ENCODE measurements around the gene DLX3.

DLX3 gene

DNA sequence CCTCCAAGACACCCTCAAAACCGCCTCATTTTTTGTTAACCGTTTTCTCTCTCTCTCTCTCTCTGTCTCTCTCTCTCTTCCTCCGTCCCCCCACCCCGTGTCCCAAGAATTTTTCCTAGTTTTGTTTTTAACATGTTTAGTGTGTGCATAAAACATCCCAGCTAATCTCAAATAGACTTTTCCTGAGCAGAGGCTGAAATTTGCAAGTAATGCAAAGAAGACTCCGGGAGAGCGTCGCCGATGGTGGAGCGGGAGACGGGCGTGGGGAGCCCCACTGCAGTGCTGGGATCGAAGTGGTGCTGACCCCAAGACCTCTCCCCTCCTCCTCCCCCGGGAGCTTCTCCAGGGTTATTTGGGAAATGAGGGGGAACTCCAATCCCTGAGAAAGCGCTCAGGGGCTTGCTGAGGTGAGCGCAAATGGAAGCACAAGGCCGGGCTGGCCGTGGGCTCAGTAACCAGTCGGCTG lies 30.7 kb downstream of the DLX3 start:
- DNase-seq (ENCODE audit: extremely low spot score, insufficient read length, low read depth) (no peak), FAIRE-seq (no peak)

DNA sequence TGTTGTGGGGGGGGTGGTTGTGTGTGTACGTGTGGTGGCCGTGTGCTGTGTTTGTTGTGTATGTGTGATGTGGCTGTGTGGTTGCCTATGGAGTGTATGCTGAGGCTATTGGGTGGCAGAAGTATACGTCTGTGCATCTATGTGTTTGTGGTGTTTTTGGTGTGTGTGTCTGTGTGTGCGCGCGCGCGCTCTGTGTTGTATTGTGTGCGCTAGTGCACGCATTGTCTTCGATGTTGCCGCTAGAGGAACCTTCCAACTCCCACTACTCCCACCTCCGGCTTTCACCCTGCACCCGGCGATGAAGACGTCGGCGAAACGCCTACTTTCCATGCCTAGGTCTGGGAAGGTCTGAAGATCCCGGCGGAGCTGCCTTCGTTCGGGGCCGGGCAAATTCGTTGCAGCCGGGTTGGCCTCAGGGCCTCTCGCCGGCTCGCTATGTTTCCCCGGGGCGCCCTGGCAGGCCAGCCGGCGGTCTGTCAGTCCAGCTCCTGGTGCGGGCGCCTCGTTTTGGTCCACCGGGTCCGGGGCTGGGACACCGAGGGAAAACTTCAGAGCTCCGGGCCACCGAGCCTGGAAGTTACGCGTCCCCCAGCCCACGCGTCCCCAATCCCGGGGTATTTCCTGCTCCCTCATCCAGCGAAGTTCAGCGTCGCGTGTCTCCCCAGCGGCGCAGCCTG lies 31.3 kb downstream of the DLX3 start:
- FAIRE-seq, result no peak

DNA sequence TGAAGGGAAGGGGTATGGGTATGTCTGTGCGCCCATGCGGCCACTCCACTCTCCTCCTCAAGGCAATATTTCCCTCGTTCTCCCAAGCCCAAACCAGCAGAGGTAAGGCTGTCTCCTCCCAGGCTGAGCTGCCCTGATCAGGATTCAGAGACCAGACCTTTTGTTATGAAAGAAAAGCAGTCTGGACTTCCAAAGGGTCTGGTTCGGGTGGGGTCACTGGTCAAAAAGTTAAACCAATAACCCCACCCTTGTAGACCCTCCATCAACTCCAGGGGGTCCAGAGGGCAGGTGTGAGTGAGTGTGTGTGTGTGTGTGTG lies 31.8 kb downstream of the DLX3 start:
- FAIRE-seq (no peak), DNase-seq (ENCODE audit: extremely low spot score, insufficient read length, low read depth) (no peak)

More for the DNA sequence above, 31.3 kb downstream of the DLX3 start:
- no peak for DNase-seq (ENCODE audit: extremely low spot score, insufficient read length, low read depth)

DNA sequence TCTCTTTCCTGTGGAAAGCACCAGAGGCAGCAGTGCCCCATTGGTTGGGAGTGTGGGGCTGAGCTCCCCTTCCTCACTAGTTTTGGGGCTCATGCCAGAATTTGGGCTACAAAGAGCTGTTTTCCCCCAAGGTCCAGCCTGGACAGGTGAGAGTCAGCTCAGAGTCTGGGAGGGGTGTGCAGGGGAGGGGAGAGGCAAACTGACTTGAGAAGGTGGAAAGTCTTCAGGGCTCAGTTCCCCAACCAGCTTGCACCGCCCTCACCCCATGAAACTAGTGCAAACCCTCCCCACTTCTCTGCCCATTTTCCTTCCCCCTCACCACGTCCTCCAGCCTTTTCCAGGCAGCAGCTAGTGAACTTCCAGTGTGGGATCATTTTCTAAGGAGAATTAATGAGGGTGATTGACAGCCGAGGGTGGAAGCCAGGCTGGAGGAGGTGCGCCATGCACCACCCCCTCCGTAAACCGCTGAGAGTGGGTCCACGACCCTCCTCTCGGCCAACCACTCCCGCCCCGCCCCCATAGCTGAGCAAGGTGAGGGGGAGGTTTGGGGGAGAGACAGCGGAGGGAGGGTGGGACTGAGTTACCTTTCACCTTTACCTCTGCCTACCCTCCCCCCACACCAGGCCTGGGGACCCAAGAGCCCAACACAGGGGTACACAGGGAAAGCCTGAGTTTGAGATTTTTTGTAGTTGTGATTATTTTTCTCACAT lies 32.3 kb downstream of the DLX3 start:
- DNase-seq (ENCODE audit: extremely low spot score, insufficient read length, low read depth), result no peak

DNA sequence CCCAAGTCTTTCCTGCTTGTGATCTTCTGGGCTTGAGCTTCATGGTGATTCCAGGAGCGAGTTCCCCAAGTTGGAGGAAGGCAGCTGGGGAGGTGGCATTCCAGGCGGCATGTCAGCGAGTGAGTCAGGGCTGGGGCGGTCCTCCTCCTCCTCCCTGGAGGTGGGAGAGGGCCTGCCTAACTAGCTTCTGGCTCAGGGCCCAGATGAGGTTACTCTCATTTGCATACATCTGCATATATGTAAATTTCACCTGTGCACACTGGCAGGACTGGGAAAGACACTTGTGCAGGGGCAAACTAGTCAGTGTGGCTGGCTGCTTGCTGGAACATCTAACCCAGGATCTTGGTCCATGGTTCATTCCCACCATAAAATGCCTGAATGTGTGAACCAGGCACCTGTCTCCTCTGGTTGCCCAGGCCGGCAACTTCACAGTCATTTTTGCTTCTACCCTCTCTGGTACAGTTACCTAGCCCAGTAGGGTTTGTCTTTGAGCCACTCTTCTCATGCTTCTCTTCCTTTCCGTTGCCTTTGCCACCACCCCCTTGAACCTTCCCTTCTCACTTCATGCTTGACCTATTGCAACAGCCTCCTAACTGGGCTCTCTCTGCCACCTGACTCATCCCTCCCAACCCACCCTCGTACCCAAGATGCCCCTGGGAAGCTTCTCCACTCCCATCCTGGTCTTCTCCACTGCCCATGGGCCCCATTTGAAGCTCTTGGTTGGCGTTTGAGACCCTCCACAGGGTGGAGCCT lies 35.7 kb downstream of the DLX3 start:
- FAIRE-seq (no peak), DNase-seq (ENCODE audit: extremely low spot score, insufficient read length, low read depth) (no peak)

More for the DNA sequence above, 32.3 kb downstream of the DLX3 start:
- FAIRE-seq, result no peak

DNA sequence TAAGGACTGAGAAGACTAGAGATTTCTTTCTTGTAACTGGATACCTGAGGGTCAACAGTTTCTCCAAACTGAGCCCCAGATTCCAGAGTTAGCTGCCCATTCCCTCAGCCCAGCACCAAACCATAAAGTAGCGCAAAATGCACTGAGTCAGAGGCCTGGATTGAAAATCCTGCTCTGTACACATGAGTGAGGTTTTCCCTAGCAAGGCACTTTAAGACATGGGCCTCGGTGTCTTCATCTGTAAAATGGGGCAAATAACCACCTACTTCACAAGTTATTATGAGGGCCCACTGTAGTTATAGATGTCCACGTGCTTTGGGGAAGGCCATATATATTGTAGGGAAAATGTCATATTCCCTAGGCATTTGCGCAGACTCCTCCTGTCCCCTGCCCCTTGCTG lies 36.3 kb downstream of the DLX3 start:
- FAIRE-seq (no peak), DNase-seq (ENCODE audit: extremely low spot score, insufficient read length, low read depth) (no peak)

DNA sequence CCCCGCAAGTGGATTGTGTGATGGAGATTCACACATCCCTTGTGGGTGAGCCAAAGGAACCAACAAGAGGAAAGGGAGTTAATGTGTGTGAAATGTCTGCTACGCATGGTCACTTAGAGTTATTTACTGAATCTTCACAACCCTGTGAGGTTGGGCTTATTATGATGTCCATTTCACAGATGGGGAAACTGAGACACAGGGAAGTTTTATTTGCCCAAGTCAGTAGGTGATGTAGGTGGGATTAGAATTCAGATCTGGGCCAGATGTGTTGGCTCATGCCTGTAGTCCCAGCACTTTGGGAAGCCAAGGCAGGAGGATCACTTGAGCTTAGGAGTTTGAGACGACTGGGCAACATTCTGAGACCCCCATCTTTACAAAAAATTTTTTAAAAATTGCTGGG lies 37.7 kb downstream of the DLX3 start:
- DNase-seq (ENCODE audit: extremely low spot score, insufficient read length, low read depth), result no peak
- no peak for FAIRE-seq

DNA sequence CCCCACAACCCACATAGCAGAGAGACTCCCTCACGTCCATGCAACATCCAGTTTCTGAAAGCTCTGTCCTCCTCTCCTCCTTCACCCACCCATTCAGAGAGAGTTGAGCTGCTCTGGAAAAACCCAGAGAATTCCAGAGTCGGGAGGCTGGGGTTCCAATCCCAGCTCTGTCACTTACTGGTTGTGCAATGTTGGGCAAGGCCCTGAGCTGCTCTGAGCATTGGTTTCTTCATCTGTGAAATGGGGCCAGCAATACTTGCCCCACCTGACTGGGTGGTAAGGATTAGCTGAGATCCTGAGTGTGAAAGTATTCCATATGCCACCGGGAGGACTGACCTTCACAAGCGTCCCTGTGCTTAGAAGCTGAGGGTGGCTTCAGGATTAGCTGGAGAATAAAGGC lies 38.2 kb downstream of the DLX3 start:
- DNase-seq (ENCODE audit: extremely low spot score, insufficient read length, low read depth), result no peak

DNA sequence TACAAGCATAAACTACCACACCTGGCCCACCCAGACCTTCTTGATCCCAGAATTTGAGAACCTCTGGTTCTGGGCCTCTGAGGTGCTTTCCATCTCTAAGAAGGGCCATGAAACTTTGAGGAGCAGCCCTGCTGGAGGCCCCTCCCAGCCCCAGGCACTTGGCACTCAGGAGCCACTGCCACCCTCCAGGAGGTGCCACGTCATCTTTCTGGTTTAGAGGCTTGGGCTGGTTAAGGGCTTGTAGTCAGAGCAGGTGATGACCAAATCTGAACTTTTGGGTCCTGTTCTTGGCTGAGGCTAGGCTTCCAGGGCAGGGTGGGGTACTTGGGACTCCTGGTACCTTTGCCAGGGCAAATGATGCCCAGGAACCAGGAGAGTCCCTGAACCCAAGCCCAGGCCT lies 39.9 kb downstream of the DLX3 start:
- no peak for DNase-seq (ENCODE audit: extremely low spot score, insufficient read length, low read depth)
- FAIRE-seq, result no peak

More for the DNA sequence above, 38.2 kb downstream of the DLX3 start:
- no peak for FAIRE-seq

DNA sequence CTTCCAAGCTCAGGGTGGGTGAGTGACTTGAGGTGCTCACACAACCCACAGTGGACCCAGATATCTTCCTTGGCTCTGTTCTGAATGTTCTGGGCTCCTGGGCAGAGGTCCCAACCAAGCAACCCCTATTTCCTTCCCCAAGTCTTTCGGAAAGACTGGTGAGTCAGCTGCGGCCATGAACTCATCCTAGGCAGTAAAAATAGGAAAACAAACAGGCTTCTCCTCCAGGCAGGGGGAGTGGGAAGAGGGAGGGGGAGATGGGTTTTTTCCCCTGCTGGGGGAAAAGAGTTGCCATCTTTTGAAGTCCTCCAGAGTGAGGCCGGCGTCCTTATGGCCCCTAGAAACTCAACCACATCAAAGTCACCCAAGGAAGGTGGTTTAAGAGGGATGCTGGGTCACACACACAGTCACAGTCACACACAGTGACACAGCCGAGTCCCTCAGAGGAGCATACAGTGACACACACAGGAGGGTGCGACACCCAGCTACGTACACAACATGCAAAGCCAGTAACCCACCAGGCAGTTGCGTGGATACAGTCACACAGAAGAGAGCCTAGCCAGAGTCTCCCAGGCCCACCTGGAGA lies 42.0 kb downstream of the DLX3 start:
- DNase-seq (ENCODE audit: extremely low spot score, insufficient read length, low read depth) (no peak), FAIRE-seq (no peak)

DNA sequence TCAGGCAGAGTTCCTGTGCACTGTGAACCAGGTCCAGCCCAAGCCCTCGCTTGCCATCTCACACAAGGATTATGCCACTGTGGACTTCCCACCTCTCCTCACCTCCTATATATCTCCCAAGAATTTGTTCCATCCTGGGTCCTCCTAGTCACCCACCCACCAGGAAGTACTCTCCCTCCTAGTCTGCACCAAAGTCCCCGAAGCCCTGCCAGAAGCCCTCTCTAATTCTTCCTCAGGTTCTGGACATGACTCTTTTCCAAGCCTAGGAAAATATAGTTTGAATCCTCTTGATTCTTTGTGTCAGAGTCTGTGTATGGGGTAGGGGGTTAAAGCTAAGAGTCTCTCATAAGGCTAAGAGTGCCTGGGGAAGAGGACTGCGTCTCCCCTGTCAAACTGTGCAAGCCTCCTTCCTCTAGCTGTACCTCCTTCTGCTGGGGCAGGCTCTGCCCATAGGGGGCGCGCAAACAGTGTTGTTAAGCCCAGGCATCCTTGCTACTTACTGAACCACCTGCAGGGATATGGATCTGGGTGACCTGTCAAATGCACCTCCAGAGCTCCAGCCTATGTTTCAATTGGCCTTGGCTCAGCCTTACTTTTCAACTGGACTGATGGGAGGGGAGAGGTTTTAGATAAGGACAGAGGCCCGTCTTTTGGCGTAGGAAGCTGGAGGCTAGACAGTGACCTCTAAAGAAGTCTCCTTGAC lies 42.7 kb downstream of the DLX3 start:
- FAIRE-seq (peak; percentile 81), DNase-seq (ENCODE audit: extremely low spot score, insufficient read length, low read depth) (peak; percentile 38)

DNA sequence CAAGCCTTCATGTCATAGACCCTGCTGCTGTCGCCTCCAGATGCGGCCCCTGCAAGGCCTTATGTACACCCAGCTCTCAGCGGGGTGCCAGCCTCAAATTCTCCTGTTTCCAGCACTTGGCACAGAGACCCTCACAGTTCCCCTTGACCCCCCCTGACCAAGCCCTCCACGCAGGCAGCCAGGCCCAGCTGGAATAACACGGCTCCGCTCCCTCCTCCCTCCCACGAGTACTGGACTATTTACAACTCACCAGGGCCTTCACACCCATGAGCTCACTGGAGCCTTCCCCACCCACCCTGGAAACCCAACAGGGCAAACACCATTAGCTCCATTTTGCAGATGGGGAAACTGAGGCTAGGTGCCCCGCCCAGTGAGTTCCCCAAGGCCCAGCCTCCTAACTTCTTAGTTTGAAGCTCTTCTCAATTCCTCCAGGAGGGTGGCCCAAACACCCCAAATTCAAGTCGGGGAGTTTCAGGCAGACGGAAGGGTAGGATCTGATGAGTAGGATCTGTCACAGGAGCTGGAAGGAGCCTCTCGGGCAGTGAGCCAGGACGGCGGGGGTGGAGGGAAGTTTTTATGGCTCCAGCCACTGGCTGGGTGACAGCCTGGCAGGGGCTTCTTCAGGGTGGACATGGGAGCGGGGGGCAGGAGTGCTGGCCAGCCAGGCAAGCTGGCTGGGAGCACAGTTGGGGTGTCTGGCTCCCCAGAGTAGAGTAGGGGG lies 43.5 kb downstream of the DLX3 start:
- DNase-seq (ENCODE audit: extremely low spot score, insufficient read length, low read depth), result no peak
- FAIRE-seq, result no peak

DNA sequence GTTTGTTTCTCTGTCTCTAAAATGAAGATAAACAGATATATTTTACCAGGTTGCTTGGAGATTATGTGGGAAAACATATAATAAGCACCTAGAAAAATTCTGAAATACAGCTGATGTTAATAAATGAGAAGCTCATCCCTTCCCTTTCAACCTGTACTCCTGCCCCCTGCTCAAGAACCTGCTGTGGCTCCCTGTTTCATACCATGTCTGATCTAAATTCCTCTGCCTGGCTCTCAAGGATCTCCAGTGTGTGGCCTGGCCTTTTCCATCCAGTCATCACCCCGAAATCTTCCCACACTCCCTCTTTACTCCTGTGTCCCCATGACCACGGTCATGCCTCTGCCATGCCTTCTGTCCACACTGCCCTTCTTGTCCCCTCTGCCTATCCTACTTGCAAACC lies 45.4 kb downstream of the DLX3 start:
- no peak for DNase-seq (ENCODE audit: extremely low spot score, insufficient read length, low read depth)
- FAIRE-seq, result no peak

DNA sequence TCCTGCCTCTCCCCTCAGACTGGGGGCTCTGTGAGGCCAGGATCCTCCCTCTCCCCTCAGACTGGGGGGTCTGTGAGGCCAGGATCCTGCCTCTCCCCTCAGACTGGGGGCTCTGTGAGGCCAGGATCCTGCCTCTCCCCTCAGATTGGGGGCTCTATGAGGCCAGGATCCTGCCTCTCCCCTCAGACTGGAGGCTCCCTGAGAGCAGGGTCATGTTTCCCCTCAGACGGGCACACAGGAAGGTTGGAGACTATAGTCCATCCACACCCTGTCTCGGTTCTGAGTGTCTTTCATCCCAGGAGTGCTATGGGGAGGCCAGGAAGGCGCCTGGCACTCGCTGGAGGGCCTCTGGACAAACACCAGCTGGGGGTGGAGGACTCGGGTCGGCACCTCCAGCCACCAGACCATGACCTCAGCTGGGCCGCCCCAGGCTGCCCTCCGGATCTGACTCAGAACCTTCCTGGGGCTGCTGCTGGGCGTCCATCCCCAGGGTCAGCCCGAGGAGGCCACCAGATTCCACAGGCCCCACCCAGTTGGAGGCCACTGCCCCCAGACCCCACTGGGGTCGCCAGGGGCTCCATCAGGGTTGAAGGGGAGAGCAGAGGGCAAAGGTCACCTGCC lies 48.0 kb downstream of the DLX3 start:
- DNase-seq (ENCODE audit: extremely low spot score, insufficient read length, low read depth) (no peak), FAIRE-seq (no peak)

DNA sequence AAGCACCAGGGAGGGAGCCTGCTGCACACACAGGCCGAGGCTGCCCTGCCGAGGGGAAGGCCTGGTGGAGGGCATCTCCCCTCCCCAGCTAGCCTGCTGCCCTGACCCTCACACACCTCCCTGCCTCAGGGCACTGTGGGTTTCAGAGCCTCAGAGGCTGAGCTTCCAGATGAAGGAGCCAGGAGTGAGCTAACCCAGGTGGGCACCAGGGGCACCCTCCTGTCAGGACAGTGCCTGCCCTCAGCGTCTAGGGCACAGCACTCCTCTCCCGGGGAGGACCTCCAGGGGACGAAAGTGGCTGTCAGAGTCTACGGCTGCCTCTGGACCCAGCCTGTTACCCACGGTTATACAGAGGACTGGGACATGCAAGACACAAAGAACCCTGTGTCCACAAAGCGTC lies 48.8 kb downstream of the DLX3 start:
- DNase-seq (ENCODE audit: extremely low spot score, insufficient read length, low read depth), result no peak
- FAIRE-seq, result no peak

DNA sequence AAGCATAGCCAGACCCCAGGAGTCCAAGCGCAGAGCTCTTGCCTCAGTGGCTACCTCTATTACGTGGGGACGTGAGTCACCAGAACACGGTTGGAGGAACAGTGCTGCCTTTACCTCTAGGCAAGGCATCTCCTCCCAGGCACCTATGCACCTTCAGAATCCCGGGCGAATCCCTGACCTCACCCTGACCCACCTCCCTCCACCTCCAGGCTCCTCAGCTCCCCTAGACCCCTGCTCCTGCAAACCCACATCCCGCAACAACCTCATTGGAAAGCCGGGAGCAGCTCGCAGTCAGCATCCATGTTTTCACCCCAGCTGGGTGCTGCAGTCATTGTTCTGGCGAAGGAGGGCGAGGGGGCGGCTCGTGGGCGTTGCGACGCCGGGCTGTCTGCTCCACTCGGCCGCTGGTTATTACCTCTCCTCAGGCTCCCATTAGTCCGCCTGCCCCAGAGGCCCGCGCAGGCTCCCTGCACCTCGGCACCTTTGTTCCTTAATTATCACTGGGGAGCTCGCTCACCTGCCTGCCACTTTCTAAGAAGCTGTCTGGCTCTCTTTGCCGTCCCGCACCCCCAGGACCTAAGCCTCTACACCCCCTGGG lies 50.7 kb downstream of the DLX3 start:
- no peak for DNase-seq (ENCODE audit: extremely low spot score, insufficient read length, low read depth)

DNA sequence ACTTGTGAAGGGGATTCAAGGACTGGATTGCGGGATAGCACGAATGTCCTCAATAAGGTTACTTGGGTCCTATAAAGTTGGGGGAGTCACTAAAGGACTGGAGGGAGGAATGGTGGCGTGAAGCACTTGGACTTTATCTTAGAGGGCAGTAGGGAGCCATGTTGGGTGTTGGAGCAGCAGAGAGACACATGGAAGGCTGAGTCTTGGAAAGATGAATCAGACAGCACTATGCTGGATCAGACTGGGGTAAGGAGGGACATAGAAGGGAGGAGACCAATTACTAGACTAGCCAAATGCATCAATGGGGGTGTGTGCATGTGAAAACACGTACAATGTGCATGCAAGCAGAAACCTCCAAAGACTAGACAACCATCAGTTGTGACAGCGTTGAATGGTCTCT lies 52.1 kb downstream of the DLX3 start:
- DNase-seq (ENCODE audit: extremely low spot score, insufficient read length, low read depth) (no peak), FAIRE-seq (no peak)

More for the DNA sequence above, 50.7 kb downstream of the DLX3 start:
- no peak for FAIRE-seq

DNA sequence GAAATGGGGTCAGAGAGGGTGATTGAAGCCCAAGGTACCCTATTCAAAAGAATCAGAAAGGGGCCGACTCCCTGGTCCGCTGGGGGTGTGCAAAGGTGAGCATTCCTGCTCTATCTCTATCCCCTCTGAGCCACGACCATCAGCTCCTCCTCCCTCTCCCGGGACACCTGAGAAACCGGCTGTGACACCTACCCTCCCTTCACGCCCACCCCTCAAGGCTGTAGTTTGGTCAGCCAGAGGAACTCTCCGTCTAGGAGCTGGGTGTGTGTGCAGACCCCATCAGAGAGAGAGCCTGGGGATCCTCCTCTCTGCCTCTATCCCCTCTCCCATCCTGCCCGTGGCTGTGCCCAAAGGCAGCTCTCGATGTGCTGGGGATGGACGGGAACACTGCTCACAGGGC lies 53.6 kb downstream of the DLX3 start:
- FAIRE-seq (no peak), DNase-seq (ENCODE audit: extremely low spot score, insufficient read length, low read depth) (no peak)

All from GM18507 (cell line).